Measurements from ENCODE around the gene INVS.
"Not testable (repeated sequence)": the region's sequence is repeated elsewhere in the genome, so short reads cannot be mapped to it uniquely, and the experiment has no call there.

The INVS gene

GRCh38 chr9:100222674-100223073, 123.6 kb downstream of the INVS start:
- POLR2A ChIA-PET: no interaction called here
- CTCF ChIA-PET: interaction anchor here (0.7 to 1.7 kb wide), 6 partner anchors 8 to 205 kb away, joined by 3 to 5 read pairs (median 3); no protein-coding TSS in a partner anchor
- TF ChIP-seq CTCF (IDR thresholded peaks at IDR 0.05; ENCODE audit: control extremely low read depth, extremely low read depth, low read depth, missing control alignments): no peak
- no peak for DNase-seq (ENCODE audit: extremely low spot score)

GRCh38 chr9:100227636-100228035, 128.6 kb downstream of the INVS start:
- no peak for DNase-seq (ENCODE audit: extremely low spot score)
- CTCF ChIA-PET: no interaction called here
- TF ChIP-seq CTCF (IDR thresholded peaks at IDR 0.05; ENCODE audit: control extremely low read depth, extremely low read depth, low read depth, missing control alignments): no peak
- POLR2A ChIA-PET: no interaction called here

- POLR2A ChIA-PET: no interaction called here
- no peak for TF ChIP-seq CTCF (IDR thresholded peaks at IDR 0.05; ENCODE audit: control extremely low read depth, extremely low read depth, low read depth, missing control alignments)
- CTCF ChIA-PET: no interaction called here
- no peak for DNase-seq (ENCODE audit: extremely low spot score)
Observed at GRCh38 chr9:100228352-100228869, 129.4 kb downstream of the INVS start.

- POLR2A ChIA-PET: no interaction called here
- TF ChIP-seq CTCF (IDR thresholded peaks at IDR 0.05; ENCODE audit: control extremely low read depth, extremely low read depth, low read depth, missing control alignments): no peak
- DNase-seq (ENCODE audit: extremely low spot score): no peak
- CTCF ChIA-PET: interaction anchor here (1.6 kb wide), 1 partner anchor 12 kb away, joined by 4 read pairs; no protein-coding TSS in a partner anchor
Observed at GRCh38 chr9:100229136-100229535, 130.1 kb downstream of the INVS start.

- ChIA-PET CTCF (interaction anchor here (1.6 kb wide), 1 partner anchor 12 kb away, joined by 4 read pairs; no protein-coding TSS in a partner anchor), POLR2A (no interaction called here)
- DNase-seq (ENCODE audit: extremely low spot score): no peak
- no peak for TF ChIP-seq CTCF (IDR thresholded peaks at IDR 0.05; ENCODE audit: control extremely low read depth, extremely low read depth, low read depth, missing control alignments)
Observed at GRCh38 chr9:100229561-100229960, 130.5 kb downstream of the INVS start.

GRCh38 chr9:100236986-100237385, 137.9 kb downstream of the INVS start:
- CTCF ChIA-PET: interaction anchor here (0.7 to 1.0 kb wide), 2 partner anchors 21 to 209 kb away, joined by 3 read pairs; no protein-coding TSS in a partner anchor
- POLR2A ChIA-PET; DNase-seq (ENCODE audit: extremely low spot score): not testable (repeated sequence)

- DNase-seq (ENCODE audit: extremely low spot score): no peak
- ChIA-PET POLR2A (no interaction called here), CTCF (no interaction called here)
- TF ChIP-seq CTCF (IDR thresholded peaks at IDR 0.05; ENCODE audit: control extremely low read depth, extremely low read depth, low read depth, missing control alignments): no peak
Observed at GRCh38 chr9:100240512-100240911, 141.5 kb downstream of the INVS start.
